BE2C (cell line): ENCODE measurements around the gene POU2F3.

Experiments
- DNase-seq: peaks from one replicate; pipeline ENCODE4 v3.0.0-alpha.2; 2020
- H3K27me3 ChIP-seq: fragments of 250-450 bp; sonication (Bioruptor Pico); 2 replicates; pipeline ENCODE4 v1.5.1; 2020; ENCODE audit warnings: mild to moderate bottlenecking
- H3K36me3 ChIP-seq: fragments of 250-450 bp; sonication (Bioruptor Pico); 2 replicates; pipeline ENCODE4 v1.5.1; 2020; ENCODE audit warnings: mild to moderate bottlenecking
- H3K4me1 ChIP-seq: fragments of 250-450 bp; sonication (Bioruptor Pico); 2 replicates; pipeline ENCODE4 v1.5.1; 2020
- H3K4me3 ChIP-seq: 2 replicates; pipeline ENCODE4 v1.5.1; 2011; ENCODE audit warnings: low read depth, low read length
- H3K9me3 ChIP-seq: fragments of 250-450 bp; sonication (Bioruptor Pico); 2 replicates; pipeline ENCODE4 v1.5.1; 2020
- CTCF ChIP-seq: IDR thresholded peaks from 2 replicates; pipeline ENCODE4 v1.5.1; 2012; ENCODE audit warnings: mild to moderate bottlenecking, low read depth, low read length

The POU2F3 gene

GRCh38 chr11:120261931-120262330, 22.0 kb downstream of the POU2F3 start:
- no peak for TF ChIP-seq CTCF

GRCh38 chr11:120267319-120267718, 27.4 kb downstream of the POU2F3 start:
- TF ChIP-seq CTCF: no peak
- DNase-seq: no peak
- no peaks in the 10 kb centered on the region for H3K4me1 ChIP-seq
- no peaks in the 10 kb centered on the region for H3K9me3 ChIP-seq
- no peaks in the 10 kb centered on the region for H3K27me3 ChIP-seq
- no peak overlapping the region for H3K4me3 ChIP-seq
- no peaks in the 10 kb centered on the region for H3K36me3 ChIP-seq

More at GRCh38 chr11:120261931-120262330, 22.0 kb downstream of the POU2F3 start:
- no peaks in the 10 kb centered on the region for H3K9me3 ChIP-seq
- H3K4me1 ChIP-seq: no peaks in the 10 kb centered on the region
- H3K36me3 ChIP-seq: no peaks in the 10 kb centered on the region
- H3K27me3 ChIP-seq: no peaks in the 10 kb centered on the region
- H3K4me3 ChIP-seq: no peak overlapping the region
- no peak for DNase-seq

DNA sequence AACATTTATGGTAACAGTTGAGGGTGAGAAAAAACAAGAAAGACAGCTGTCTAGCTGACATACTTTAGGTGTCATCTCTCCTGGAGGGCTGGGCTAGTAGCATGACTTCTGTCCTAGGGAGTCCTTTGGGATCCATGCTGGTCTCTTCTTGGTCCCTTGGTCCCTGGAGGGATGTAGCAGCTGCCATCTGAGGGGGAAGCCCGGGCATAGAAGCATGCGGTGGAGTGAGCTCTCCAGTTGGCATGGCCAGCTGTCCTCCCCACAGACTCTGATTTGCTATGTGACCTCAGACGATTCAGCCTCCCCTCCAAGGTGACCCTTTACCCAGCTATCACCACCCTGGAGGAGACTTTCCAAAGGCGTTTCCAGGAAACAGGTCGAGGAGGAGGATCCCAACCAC, 28.7 kb downstream of the POU2F3 start:
- no peaks in the 10 kb centered on the region for H3K27me3 ChIP-seq
- H3K4me3 ChIP-seq: no peak overlapping the region
- no peak for TF ChIP-seq CTCF
- H3K9me3 ChIP-seq: no peaks in the 10 kb centered on the region
- H3K36me3 ChIP-seq: no peaks in the 10 kb centered on the region
- no peaks in the 10 kb centered on the region for H3K4me1 ChIP-seq
- no peak for DNase-seq

DNA sequence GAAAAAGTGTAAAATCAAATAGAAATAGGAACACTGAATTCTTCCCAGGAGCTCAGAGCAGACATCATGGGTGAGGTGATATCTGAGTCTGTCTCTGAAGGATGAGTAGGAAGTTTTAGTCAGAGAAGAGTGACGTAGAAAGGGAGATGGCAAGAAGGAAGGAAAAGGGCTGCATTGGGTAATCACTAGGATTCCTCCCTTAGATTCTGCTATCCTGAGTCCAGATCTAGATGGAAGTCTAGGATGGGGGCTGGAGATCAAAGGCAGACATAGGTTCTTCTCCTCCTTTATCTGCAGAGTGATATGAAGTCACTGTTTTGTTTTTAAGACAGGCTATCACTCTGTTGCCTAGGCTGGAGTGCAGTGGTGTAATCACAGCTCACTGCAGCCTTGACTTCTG, 30.4 kb downstream of the POU2F3 start:
- DNase-seq: no peak
- TF ChIP-seq CTCF: no peak
- Histone ChIP-seq H3K4me3 (no peak overlapping the region), H3K9me3 (no peaks in the 10 kb centered on the region), H3K36me3 (no peaks in the 10 kb centered on the region), H3K4me1 (no peaks in the 10 kb centered on the region), H3K27me3 (no peaks in the 10 kb centered on the region)

GRCh38 chr11:120271672-120272071, 31.7 kb downstream of the POU2F3 start:
- H3K36me3 ChIP-seq: no peaks in the 10 kb centered on the region
- no peaks in the 10 kb centered on the region for H3K4me1 ChIP-seq
- no peak overlapping the region for H3K4me3 ChIP-seq
- H3K27me3 ChIP-seq: no peaks in the 10 kb centered on the region
- no peak for DNase-seq
- H3K9me3 ChIP-seq: no peaks in the 10 kb centered on the region
- no peak for TF ChIP-seq CTCF

- no peaks in the 10 kb centered on the region for H3K27me3 ChIP-seq
- peak; percentile 41 for DNase-seq
- H3K36me3 ChIP-seq: no peaks in the 10 kb centered on the region
- H3K9me3 ChIP-seq: no peaks in the 10 kb centered on the region
- no peaks in the 10 kb centered on the region for H3K4me1 ChIP-seq
- H3K4me3 ChIP-seq: no peak overlapping the region
- no peak for TF ChIP-seq CTCF
Observed at GRCh38 chr11:120272303-120272702, 32.4 kb downstream of the POU2F3 start.
